Common myeloid progenitor, CD34-positive (primary cell): ENCODE data around the gene MAP3K8.
A peak's percentile ranks its signal among the peaks of the same experiment; 100 is the strongest.

ENCODE experiments used
- CTCF ChIA-PET: fragments of 350-600 bp; sonication (Branson Sonifier 250); formaldehyde crosslinking; loops from one replicate; lab custom pipeline; 2021; ENCODE audit warnings: antibody characterized with exemption; lab: Charles Lee
- POLR2A ChIA-PET: fragments of 350-600 bp; sonication (Branson Sonifier 250); formaldehyde crosslinking; loops from one replicate; lab custom pipeline; 2021; ENCODE audit warnings: antibody characterized with exemption; lab: Charles Lee
- DNase-seq, 3 donors: peaks; one replicate each; pipeline versions ENCODE4 v3.0.0 to v3.0.0-alpha.2; 2013
- H3K27ac ChIP-seq, 2 experiments: 1 replicate in 1 of 2; 2 replicates in 1 of 2; pipeline ENCODE4 v1.7.0; 2013; ENCODE audit warnings: inconsistent platforms in 2 of 2, low read length in 2 of 2, mild to moderate bottlenecking in 2 of 2, low read depth in 1 of 2, moderate library complexity in 1 of 2; ENCODE audit not compliant: severe bottlenecking in 2 of 2, insufficient read depth in 1 of 2, poor library complexity in 1 of 2
- H3K27me3 ChIP-seq, 5 experiments: replicated peaks in 2 of 5; 1 replicate in 3 of 5; 2 replicates in 2 of 5; pipeline versions ENCODE4 v1.6.1 to v1.7.0; 2013; ENCODE audit warnings: low read length in 4 of 5, mild to moderate bottlenecking in 2 of 5, moderate library complexity in 2 of 5, inconsistent platforms in 1 of 5; ENCODE audit not compliant: insufficient read depth in 5 of 5, control insufficient read depth in 4 of 5
- H3K36me3 ChIP-seq, 4 experiments: 1 replicate in 2 of 4; 2 replicates in 2 of 4; pipeline versions ENCODE4 v1.6.1 to v1.7.0; 2013; ENCODE audit warnings: low read length in 3 of 4, control low read depth in 1 of 4, mild to moderate bottlenecking in 1 of 4; ENCODE audit not compliant: control insufficient read depth in 4 of 4, insufficient read depth in 4 of 4
- H3K4me1 ChIP-seq, 4 experiments: 1 replicate in 3 of 4; 2 replicates in 1 of 4; pipeline versions ENCODE4 v1.6.1 to v1.7.1; 2013; ENCODE audit warnings: low read length in 3 of 4, mild to moderate bottlenecking in 3 of 4, control low read depth in 1 of 4, inconsistent platforms in 1 of 4, moderate library complexity in 1 of 4; ENCODE audit not compliant: control insufficient read depth in 4 of 4, insufficient read depth in 4 of 4; ENCODE audit errors: control extremely low read depth in 1 of 4
- H3K4me3 ChIP-seq, 7 experiments: 1 replicate in 4 of 7; 2 replicates in 3 of 7; pipeline versions ENCODE4 v1.5.1 to v1.7.0; 2013; ENCODE audit warnings: mild to moderate bottlenecking in 7 of 7, low read length in 6 of 7, moderate library complexity in 6 of 7, inconsistent platforms in 2 of 7, low read depth in 2 of 7, control low read depth in 1 of 7; ENCODE audit not compliant: insufficient read depth in 4 of 7, control insufficient read depth in 1 of 7; ENCODE audit errors: extremely low read depth in 1 of 7
- H3K9me3 ChIP-seq, 5 experiments: 1 replicate in 4 of 5; 2 replicates in 1 of 5; pipeline versions ENCODE4 v1.6.1 to v1.7.1; 2013; ENCODE audit warnings: low read length in 4 of 5, mild to moderate bottlenecking in 2 of 5, inconsistent platforms in 1 of 5, low read depth in 1 of 5, moderate library complexity in 1 of 5; ENCODE audit not compliant: control insufficient read depth in 4 of 5, insufficient read depth in 2 of 5; ENCODE audit errors: control extremely low read depth in 1 of 5
- WGBS: methylation state at CpG from one replicate; pipeline ENCODE4 v1.1.5; 2013; ENCODE audit not compliant: insufficient coverage; 5-methylcytosine and 5-hydroxymethylcytosine counted together

The MAP3K8 gene

GRCh38 chr10:30443049-30443448 lies 9.1 kb downstream of the MAP3K8 start:
- POLR2A ChIA-PET: interaction anchor here (0.6 kb wide), 1 partner anchor 120 kb away, joined by 3 read pairs; no protein-coding TSS in a partner anchor
- WGBS: 100% methylated on average over 1 of the region's 3 CpGs
- no peak overlapping the region for H3K27ac ChIP-seq
- H3K27me3 ChIP-seq: no peaks in the 10 kb centered on the region
- no peak for DNase-seq
- H3K4me1 ChIP-seq: peaks cover 5 to 39% (median 12%) of the 10 kb centered on the region in 4 experiments
- H3K4me3 ChIP-seq: no peak overlapping the region
- CTCF ChIA-PET: interaction anchor here (0.6 to 1.9 kb wide), 4 partner anchors 10 to 160 kb away, joined by 3 to 7 read pairs (median 4); no protein-coding TSS in a partner anchor
- H3K36me3 ChIP-seq: peaks cover 24 to 57% (median 44%) of the 10 kb centered on the region in 4 experiments
- H3K9me3 ChIP-seq: no peaks in the 10 kb centered on the region

DNA sequence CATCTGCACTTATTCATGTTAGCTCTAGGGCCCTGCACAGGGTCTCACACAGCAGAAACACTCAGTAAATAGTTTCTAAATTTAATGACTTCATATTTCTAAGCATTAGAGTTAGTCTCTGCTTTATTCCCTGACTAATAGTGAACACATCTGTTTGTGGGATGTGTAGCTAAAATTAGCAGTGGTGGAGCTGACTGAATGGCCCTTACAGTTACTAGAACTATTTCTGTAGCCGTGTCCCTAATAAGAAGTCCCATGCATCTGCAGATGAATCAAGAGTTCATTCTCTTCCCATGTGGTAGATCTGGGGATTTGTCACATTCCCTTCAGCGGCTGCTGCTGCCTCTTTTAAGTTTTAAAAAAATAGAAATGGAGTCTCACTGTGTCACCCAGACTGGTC lies 11.7 kb downstream of the MAP3K8 start:
- ChIA-PET POLR2A (interaction anchor here (1.0 kb wide), 1 partner anchor 9 kb away, joined by 4 read pairs; no protein-coding TSS in a partner anchor), CTCF (interaction anchor here (0.7 to 1.8 kb wide), 3 partner anchors 17 to 88 kb away, joined by 3 to 6 read pairs (median 3); no protein-coding TSS in a partner anchor)
- H3K27ac ChIP-seq: no peak overlapping the region

GRCh38 chr10:30447125-30447799 lies 13.3 kb downstream of the MAP3K8 start:
- CTCF ChIA-PET: interaction anchor here (0.6 to 1.4 kb wide), 4 partner anchors 9 to 82 kb away, joined by 3 to 4 read pairs (median 3); no protein-coding TSS in a partner anchor
- no peaks in the 10 kb centered on the region for H3K27me3 ChIP-seq
- H3K9me3 ChIP-seq: no peaks in the 10 kb centered on the region
- peaks cover 5 to 32% (median 9%) of the 10 kb centered on the region in 4 experiments for H3K4me1 ChIP-seq
- 100% methylated on average over 1 of the region's 10 CpGs for WGBS
- peaks cover 15 to 65% (median 48%) of the 10 kb centered on the region in 4 experiments for H3K36me3 ChIP-seq
- no peak overlapping the region for H3K27ac ChIP-seq
- peak in 1 of 3 donors; percentile 40 for DNase-seq
- POLR2A ChIA-PET: no interaction called here
- no peak overlapping the region for H3K4me3 ChIP-seq

More for the DNA sequence above, 11.7 kb downstream of the MAP3K8 start:
- 40% methylated on average over 1 of the region's 2 CpGs for WGBS
- Histone ChIP-seq H3K36me3 (peaks cover 18 to 65% (median 52%) of the 10 kb centered on the region in 4 experiments), H3K9me3 (no peaks in the 10 kb centered on the region), H3K4me3 (no peak overlapping the region), H3K27me3 (no peaks in the 10 kb centered on the region), H3K4me1 (peaks cover 5 to 32% (median 9%) of the 10 kb centered on the region in 4 experiments)
- no peak for DNase-seq

GRCh38 chr10:30448092-30448491 lies 14.1 kb downstream of the MAP3K8 start:
- peaks cover 5 to 32% (median 9%) of the 10 kb centered on the region in 4 experiments for H3K4me1 ChIP-seq
- H3K27ac ChIP-seq: no peak overlapping the region
- WGBS: no CpG with 5 or more reads among the region's 1 CpG
- POLR2A ChIA-PET: no interaction called here
- H3K4me3 ChIP-seq: no peak overlapping the region
- CTCF ChIA-PET: interaction anchor here (1.0 to 3.4 kb wide), 3 partner anchors 8 to 58 kb away, joined by 3 to 18 read pairs (median 4); no protein-coding TSS in a partner anchor
- H3K9me3 ChIP-seq: no peaks in the 10 kb centered on the region
- no peaks in the 10 kb centered on the region for H3K27me3 ChIP-seq
- no peak for DNase-seq
- H3K36me3 ChIP-seq: peaks cover 14 to 64% (median 45%) of the 10 kb centered on the region in 4 experiments

DNA sequence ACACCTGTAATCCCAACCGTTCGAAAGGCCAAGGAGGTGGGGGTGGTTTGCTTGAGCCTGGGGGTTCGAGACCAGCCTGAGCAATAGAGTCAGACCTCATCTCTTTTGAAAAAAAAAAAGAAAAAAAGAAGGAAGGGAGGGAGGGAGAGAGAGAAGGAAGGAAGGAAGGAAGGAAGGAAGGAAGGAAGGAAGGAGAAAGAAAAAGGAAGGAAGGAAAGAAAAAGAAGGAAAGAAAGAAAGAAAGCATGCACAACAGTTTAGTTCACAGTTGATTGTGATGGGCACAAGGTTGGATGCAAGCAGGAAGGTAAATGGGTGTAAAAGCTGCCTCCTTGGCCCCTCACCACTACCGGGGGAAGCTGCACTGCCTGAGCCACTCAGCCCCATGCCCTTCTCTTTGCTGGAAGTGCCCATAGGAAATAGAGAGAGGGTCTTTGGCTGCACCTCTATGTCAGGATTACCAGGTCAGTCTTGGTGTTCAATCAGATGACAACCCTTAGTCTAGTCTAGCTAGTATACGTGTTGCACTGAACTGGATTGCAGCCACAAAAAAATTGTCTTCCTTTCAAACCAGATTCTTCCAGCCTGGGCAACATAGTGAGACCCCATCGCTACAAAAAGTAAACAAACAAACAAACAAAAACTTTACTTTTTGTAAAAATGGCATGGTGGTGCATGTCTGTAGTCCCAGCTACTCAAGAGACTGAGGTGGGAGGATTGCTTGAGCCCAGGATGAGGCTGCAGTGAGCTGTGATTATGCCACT lies 20.0 kb downstream of the MAP3K8 start:
- 100% methylated on average over 3 of the region's 6 CpGs for WGBS
- Histone ChIP-seq H3K4me1 (peaks cover 20 to 49% (median 29%) of the 10 kb centered on the region in 4 experiments), H3K4me3 (no peak overlapping the region), H3K27me3 (no peaks in the 10 kb centered on the region), H3K36me3 (peaks cover 22 to 58% (median 46%) of the 10 kb centered on the region in 4 experiments), H3K9me3 (no peaks in the 10 kb centered on the region), H3K27ac (no peak overlapping the region)
- no peak for DNase-seq
- POLR2A ChIA-PET: interaction anchor here (1.0 kb wide), 1 partner anchor 9 kb away, joined by 4 read pairs; no protein-coding TSS in a partner anchor
- CTCF ChIA-PET: interaction anchor here (0.7 to 3.4 kb wide), 5 partner anchors 12 to 82 kb away, joined by 3 to 28 read pairs (median 3); no protein-coding TSS in a partner anchor

DNA sequence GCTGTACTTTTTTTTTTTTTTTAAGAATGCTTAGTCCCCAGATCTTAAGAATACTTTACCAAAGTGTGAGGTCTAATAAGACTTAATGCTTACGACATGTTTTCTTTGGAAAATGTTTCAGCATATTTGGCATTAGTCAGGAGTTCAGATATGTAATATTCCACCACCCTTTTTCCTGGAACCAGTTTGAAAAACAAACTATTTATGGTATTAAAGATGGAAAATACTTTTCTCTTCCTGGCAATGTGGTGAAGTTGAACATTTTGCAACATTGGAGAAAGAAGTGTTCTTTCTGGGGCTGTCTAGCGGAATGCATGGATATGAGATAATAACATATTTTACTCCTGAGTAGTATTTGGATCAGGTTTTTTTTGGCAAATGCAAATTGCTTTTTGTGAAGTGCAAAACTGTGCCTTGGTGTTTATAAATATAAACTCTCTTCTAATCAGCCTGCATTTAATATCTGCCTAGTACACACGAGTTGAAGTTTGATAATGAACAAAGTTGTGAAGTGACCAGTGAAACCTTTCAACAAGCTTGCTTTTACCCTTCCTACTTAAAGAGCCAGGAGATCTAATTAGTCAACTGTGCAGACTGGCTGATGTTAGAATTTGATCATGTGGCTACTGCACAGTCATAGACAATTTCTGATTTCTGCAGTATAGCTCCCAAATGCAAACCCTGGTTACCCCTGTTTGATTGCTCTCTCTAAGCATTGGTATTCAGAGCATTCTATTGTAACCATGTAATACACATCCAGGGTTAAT lies 20.9 kb downstream of the MAP3K8 start:
- no peak overlapping the region for H3K27ac ChIP-seq
- H3K27me3 ChIP-seq: no peaks in the 10 kb centered on the region
- DNase-seq: no peak
- ChIA-PET POLR2A (interaction anchor here (0.6 to 1.0 kb wide), 2 partner anchors 10 to 75 kb away, joined by 4 to 5 read pairs; no protein-coding TSS in a partner anchor), CTCF (interaction anchor here (0.7 to 5.2 kb wide), 8 partner anchors 11 to 81 kb away, joined by 3 to 28 read pairs (median 5); no protein-coding TSS in a partner anchor)
- H3K4me3 ChIP-seq: peak overlapping the region in 1 of 7 experiments; percentile 4
- peaks cover 21 to 60% (median 44%) of the 10 kb centered on the region in 4 experiments for H3K36me3 ChIP-seq
- H3K4me1 ChIP-seq: peaks cover 22 to 58% (median 36%) of the 10 kb centered on the region in 4 experiments
- H3K9me3 ChIP-seq: no peaks in the 10 kb centered on the region
- WGBS: no CpG with 5 or more reads among the region's 3 CpGs
